Esophagus (tissue), 2 donors: ENCODE results near the gene PLCL1. TPM values are rescaled to one million over a fixed set of nuclear protein-coding genes. Genes with fewer than 3 reads are reported as not detected.

ENCODE experiments used
- H3K27ac ChIP-seq, 2 donors: one replicate each; pipeline ENCODE4 v1.5.1; 2013; ENCODE audit warnings: low read depth in 2 of 2, mild to moderate bottlenecking in 2 of 2, inconsistent platforms in 1 of 2, low read length in 1 of 2, moderate library complexity in 1 of 2
- H3K27me3 ChIP-seq, 2 donors: one replicate each; pipeline ENCODE4 v1.6.1; 2013; ENCODE audit warnings: low read length in 2 of 2, control low read depth in 1 of 2, mild to moderate bottlenecking in 1 of 2; ENCODE audit not compliant: insufficient read depth in 2 of 2, control insufficient read depth in 1 of 2
- H3K36me3 ChIP-seq, 2 donors: one replicate each; pipeline ENCODE4 v1.6.1; 2013; ENCODE audit warnings: low read length in 1 of 2; ENCODE audit not compliant: control insufficient read depth in 2 of 2, insufficient read depth in 2 of 2
- H3K4me1 ChIP-seq, 2 donors: one replicate each; pipeline ENCODE4 v1.6.1; 2013; ENCODE audit warnings: low read length in 1 of 2; ENCODE audit not compliant: control insufficient read depth in 2 of 2, insufficient read depth in 2 of 2
- H3K4me3 ChIP-seq, 2 donors: one replicate each; pipeline ENCODE4 v1.5.1; 2013; ENCODE audit warnings: low read length in 2 of 2, mild to moderate bottlenecking in 2 of 2, low read depth in 1 of 2, moderate library complexity in 1 of 2
- H3K9me3 ChIP-seq, 2 donors: one replicate each; pipeline ENCODE4 v1.6.1; 2013; ENCODE audit warnings: mild to moderate bottlenecking in 2 of 2, low read depth in 1 of 2, low read length in 1 of 2, moderate library complexity in 1 of 2; ENCODE audit not compliant: control insufficient read depth in 2 of 2, insufficient read depth in 1 of 2
- WGBS, 2 donors: extraction: QIAGEN DNeasy Blood & Tissue Kit; methylation state at CpG; one replicate each; pipeline ENCODE4 v1.1.7; 2013; 5-methylcytosine and 5-hydroxymethylcytosine counted together
- polyA plus RNA-seq, 2 donors: library from polyadenylated mRNA; stranded (reverse); fragments of 200-250 nt; gene quantifications; one replicate each; pipeline ENCODE4 v1.2.3, GENCODE V29; 2013
- donor health status: healthy with polysubstance abuse.
- donor health status: Bipolar disorder and iron deficiency.

Gene PLCL1
- polyA plus RNA-seq, 2 donors = 0.20 to 0.59 TPM

DNA sequence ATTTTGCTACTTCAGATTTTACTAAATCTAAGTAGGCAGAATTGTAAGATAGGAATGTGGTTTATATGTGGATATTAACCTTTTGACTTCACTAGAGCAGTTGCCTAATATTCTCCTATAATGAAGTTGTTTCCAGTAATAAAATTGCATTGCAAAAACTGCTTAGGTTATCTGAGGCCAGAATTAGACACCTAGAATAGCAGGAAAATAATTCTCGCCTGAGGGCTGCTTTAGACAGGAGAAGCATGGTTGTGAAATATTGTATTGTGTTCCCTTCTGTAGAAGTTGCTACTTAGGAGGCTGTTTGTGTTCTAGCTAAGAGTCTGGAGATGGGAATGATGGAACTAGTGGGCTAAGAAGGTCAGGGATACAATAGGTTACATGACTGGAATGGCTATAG, 146.3 kb downstream of the PLCL1 start:
- Histone ChIP-seq H3K4me1 (no peaks in the 10 kb centered on the region), H3K27ac (no peak overlapping the region), H3K9me3 (no peaks in the 10 kb centered on the region), H3K4me3 (no peak overlapping the region), H3K27me3 (no peaks in the 10 kb centered on the region), H3K36me3 (no peaks in the 10 kb centered on the region)
- WGBS, 2 donors = 53 to 77% methylated on average over 1 of the region's 1 CpG

GRCh38 chr2:197952540-197953202, 148.3 kb downstream of the PLCL1 start:
- Histone ChIP-seq H3K27me3 (no peaks in the 10 kb centered on the region), H3K4me1 (no peaks in the 10 kb centered on the region), H3K4me3 (no peak overlapping the region), H3K9me3 (no peaks in the 10 kb centered on the region), H3K36me3 (no peaks in the 10 kb centered on the region), H3K27ac (no peak overlapping the region)
- WGBS, 2 donors = 89 to 90% methylated on average over 5 of the region's 5 CpGs

- WGBS, 2 donors = 76 to 84% methylated on average over 4 of the region's 4 CpGs
- no peak overlapping the region for H3K4me3 ChIP-seq
- no peaks in the 10 kb centered on the region for H3K4me1 ChIP-seq
- H3K27ac ChIP-seq = no peak overlapping the region
- H3K36me3 ChIP-seq = no peaks in the 10 kb centered on the region
- H3K27me3 ChIP-seq = no peaks in the 10 kb centered on the region
- H3K9me3 ChIP-seq = no peaks in the 10 kb centered on the region
Measured at GRCh38 chr2:197954328-197954727, 149.9 kb downstream of the PLCL1 start.

- H3K27me3 ChIP-seq = no peaks in the 10 kb centered on the region
- no peak overlapping the region for H3K27ac ChIP-seq
- no peaks in the 10 kb centered on the region for H3K9me3 ChIP-seq
- H3K36me3 ChIP-seq = no peaks in the 10 kb centered on the region
- 61 to 76% methylated on average over 3 of the region's 3 CpGs for WGBS, 2 donors
- H3K4me3 ChIP-seq = no peak overlapping the region
- no peaks in the 10 kb centered on the region for H3K4me1 ChIP-seq
Measured at GRCh38 chr2:197958592-197959150, 154.3 kb downstream of the PLCL1 start.

- H3K36me3 ChIP-seq = no peaks in the 10 kb centered on the region
- H3K9me3 ChIP-seq = no peaks in the 10 kb centered on the region
- no peaks in the 10 kb centered on the region for H3K27me3 ChIP-seq
- H3K4me3 ChIP-seq = no peak overlapping the region
- 80 to 91% methylated on average over 1 of the region's 1 CpG for WGBS, 2 donors
- H3K27ac ChIP-seq = no peak overlapping the region
- H3K4me1 ChIP-seq = no peaks in the 10 kb centered on the region
Measured at GRCh38 chr2:197959383-197959782, 155.0 kb downstream of the PLCL1 start.

DNA sequence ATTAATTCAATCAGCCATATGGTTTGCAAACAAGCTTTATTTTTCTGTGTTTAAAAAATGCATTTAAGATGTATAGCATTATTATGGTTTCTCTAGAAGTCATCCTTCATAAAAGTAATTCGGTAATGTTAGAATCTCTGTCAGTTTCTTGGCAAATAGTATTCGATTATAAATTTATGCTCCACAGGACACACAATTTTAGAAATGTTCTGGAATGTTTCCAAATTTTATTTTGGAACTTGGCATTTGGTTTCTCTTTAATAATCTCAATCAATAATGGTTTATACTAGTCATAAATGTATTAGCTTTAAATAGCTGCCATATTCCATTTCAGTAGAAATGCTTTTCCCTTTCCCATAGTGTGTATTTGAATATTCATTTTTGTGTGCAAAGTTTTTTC, 156.4 kb downstream of the PLCL1 start:
- no peaks in the 10 kb centered on the region for H3K36me3 ChIP-seq

DNA sequence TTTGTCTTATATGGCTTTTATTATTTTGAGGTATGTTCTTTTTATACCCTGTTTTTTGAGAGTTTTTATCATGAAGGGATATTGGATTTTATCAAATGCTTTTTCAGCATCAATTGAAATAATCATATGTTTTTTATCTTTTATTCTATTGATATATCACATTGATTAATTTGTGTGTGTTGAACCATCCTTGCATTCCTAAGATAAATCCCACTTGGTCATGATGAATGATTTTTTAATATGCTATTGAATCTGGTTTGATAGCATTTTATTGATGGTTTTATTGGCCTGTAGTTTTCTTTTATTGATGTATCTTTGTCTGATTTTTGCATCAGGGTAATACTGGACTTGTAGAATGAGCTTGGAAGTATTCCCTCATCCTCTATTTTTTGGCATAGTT, 160.3 kb downstream of the PLCL1 start:
- no peaks in the 10 kb centered on the region for H3K4me1 ChIP-seq
- no peaks in the 10 kb centered on the region for H3K27me3 ChIP-seq
- no peaks in the 10 kb centered on the region for H3K9me3 ChIP-seq
- no peak overlapping the region for H3K27ac ChIP-seq
- no peak overlapping the region for H3K4me3 ChIP-seq
- H3K36me3 ChIP-seq = no peaks in the 10 kb centered on the region

More for the DNA sequence above, 156.4 kb downstream of the PLCL1 start:
- Histone ChIP-seq H3K27ac (no peak overlapping the region), H3K4me3 (no peak overlapping the region), H3K9me3 (no peaks in the 10 kb centered on the region), H3K27me3 (no peaks in the 10 kb centered on the region), H3K4me1 (no peaks in the 10 kb centered on the region)
- WGBS, 2 donors = 28 to 55% methylated on average over 2 of the region's 2 CpGs

DNA sequence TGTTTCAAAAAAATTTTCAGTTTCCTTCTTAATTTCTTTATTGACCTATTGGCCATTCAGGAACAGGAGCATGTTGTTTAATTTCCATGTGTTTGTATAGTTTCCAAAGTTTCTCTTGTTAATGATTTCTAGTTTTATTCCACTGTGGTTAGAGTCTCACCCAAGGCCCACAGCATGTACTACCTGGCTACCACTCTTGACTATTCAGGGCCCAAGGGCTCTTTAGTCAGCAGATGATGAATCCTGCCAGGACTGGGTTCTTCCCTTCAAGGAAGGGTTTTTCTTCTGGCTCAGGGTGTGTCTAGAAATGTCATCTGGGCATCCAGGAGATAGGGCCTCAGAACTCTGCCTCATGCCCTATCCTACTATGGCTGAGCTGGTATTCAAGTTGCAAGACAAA, 161.4 kb downstream of the PLCL1 start:
- Histone ChIP-seq H3K27ac (no peak overlapping the region), H3K9me3 (no peaks in the 10 kb centered on the region), H3K4me3 (no peak overlapping the region), H3K27me3 (no peaks in the 10 kb centered on the region), H3K36me3 (no peaks in the 10 kb centered on the region), H3K4me1 (no peaks in the 10 kb centered on the region)

DNA sequence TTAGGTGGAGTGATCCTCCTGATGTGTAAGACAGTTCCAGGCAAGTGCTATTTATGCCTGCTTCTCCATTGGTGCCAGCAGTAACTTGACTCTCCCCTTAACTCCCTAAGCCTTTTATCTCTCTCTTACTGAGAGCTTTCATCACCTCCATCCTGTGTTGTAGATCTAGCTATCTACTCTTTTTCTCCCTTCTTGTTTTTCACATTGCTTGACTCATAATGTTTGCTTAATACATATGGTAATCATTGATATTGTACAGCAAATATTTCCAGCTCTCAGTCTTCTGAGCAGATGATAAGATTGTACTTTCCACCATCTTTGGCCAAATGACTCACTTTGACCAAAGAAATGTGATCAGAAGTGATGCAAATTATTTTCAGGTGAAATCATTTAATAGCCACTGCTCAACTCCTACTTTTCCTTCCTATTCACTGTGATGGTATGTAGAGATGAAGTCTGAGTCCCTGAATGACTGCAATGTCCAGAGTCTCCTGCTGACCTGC, 165.0 kb downstream of the PLCL1 start:
- Histone ChIP-seq H3K9me3 (no peaks in the 10 kb centered on the region), H3K4me1 (no peaks in the 10 kb centered on the region), H3K4me3 (no peak overlapping the region), H3K36me3 (no peaks in the 10 kb centered on the region), H3K27ac (no peak overlapping the region), H3K27me3 (no peaks in the 10 kb centered on the region)

DNA sequence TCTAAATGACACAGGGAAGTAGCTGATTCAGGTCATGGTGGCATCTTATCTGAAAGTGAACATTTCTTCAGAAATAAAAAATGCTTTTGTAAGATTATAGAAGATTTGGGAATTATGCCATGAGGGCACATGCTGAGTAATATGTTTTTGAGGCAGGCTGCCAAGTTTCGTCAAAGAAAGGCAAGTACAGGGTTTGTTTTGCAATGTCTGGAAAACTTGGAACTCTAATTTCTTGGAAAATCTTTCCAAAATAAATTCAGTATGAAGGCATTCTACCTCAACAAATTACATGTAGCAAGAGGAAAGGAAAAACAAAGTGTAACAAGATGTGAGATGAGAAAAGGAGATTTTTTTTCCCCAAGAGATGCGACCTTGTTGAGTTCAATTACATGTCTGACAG, 167.7 kb downstream of the PLCL1 start:
- no peaks in the 10 kb centered on the region for H3K9me3 ChIP-seq
- no peaks in the 10 kb centered on the region for H3K27me3 ChIP-seq
- no peaks in the 10 kb centered on the region for H3K4me1 ChIP-seq
- no peak overlapping the region for H3K4me3 ChIP-seq
- no peak overlapping the region for H3K27ac ChIP-seq
- H3K36me3 ChIP-seq = no peaks in the 10 kb centered on the region
- WGBS, 2 donors = 36 to 47% methylated on average over 2 of the region's 2 CpGs
